H1 (cell line): Measurements from ENCODE around the gene GPC3. TPM values are rescaled to one million over a fixed set of nuclear protein-coding genes. Genes with fewer than 3 reads are reported as not detected.

Source experiments
- CHD2 ChIP-seq: IDR thresholded peaks from 2 replicates; pipeline ENCODE4 v1.6.1; 2012; ENCODE audit warnings: low read length, improper control_type of control experiment
- E2F6 ChIP-seq: IDR thresholded peaks from 2 replicates; pipeline ENCODE4 v1.6.1; 2012; ENCODE audit warnings: inconsistent platforms
- GABPA ChIP-seq: IDR thresholded peaks from 2 replicates; pipeline ENCODE4 v1.6.1; 2011; ENCODE audit warnings: mild to moderate bottlenecking, low read length, moderate library complexity, borderline replicate concordance; ENCODE audit not compliant: insufficient read depth
- GTF2F1 ChIP-seq: IDR thresholded peaks from 2 replicates; pipeline ENCODE4 v1.6.1; 2012; ENCODE audit warnings: low read depth, low read length, improper control_type of control experiment, borderline replicate concordance
- HDAC2 ChIP-seq, 2 experiments: fragments of 300-600 bp in 1 of 2; sonication (generic) in 1 of 2; IDR thresholded peaks; 2 replicates each; pipeline ENCODE4 v1.6.1; 2011 to 2012; ENCODE audit warnings: low read depth in 2 of 2, low read length in 2 of 2, mild to moderate bottlenecking in 2 of 2, moderate library complexity in 2 of 2, borderline replicate concordance in 1 of 2, inconsistent platforms in 1 of 2
- MAX ChIP-seq: IDR thresholded peaks from 2 replicates; pipeline ENCODE4 v1.6.1; 2012; ENCODE audit warnings: inconsistent platforms
- NANOG ChIP-seq: IDR thresholded peaks from 2 replicates; pipeline ENCODE4 v1.6.1; 2011; ENCODE audit warnings: low read length, low read depth, mild to moderate bottlenecking, inconsistent platforms; ENCODE audit not compliant: insufficient read depth, poor library complexity, severe bottlenecking
- SP2 ChIP-seq: IDR thresholded peaks from 2 replicates; pipeline ENCODE4 v1.6.1; 2012; ENCODE audit warnings: mild to moderate bottlenecking, low read length, inconsistent platforms
- SUZ12 ChIP-seq: fragments of 200-600 bp; sonication (generic); IDR thresholded peaks from 2 replicates; pipeline ENCODE4 v1.6.1; 2012; ENCODE audit warnings: mild to moderate bottlenecking, inconsistent platforms, low read length, moderate library complexity, mixed read lengths
- TCF12 ChIP-seq: IDR thresholded peaks from 2 replicates; pipeline ENCODE4 v1.6.1; 2011; ENCODE audit warnings: low read depth, mild to moderate bottlenecking, low read length
- polyA plus RNA-seq, 7 experiments: library from polyadenylated mRNA; depleted of rRNA in 3 of 7; stranded (reverse) in 5 of 7; unstranded in 2 of 7; fragments of >200 nt in 5 of 7; fragments of 200-250 nt in 2 of 7; gene quantifications; 1 replicate in 5 of 7; 2 replicates in 1 of 7; 4 replicates in 1 of 7; pipeline versions ENCODE4 v1.2.1 to v1.2.3, GENCODE V29; 2011 to 2013; ENCODE audit warnings: missing spikeins in 2 of 7, mixed read lengths in 2 of 7
- total RNA-seq: library from RNA; stranded (reverse); fragmentation: NEBNext Ultra II Directional; extraction: Animal tissue kit (Norgen Biotek cat#: 25700); gene quantifications from 2 replicates; pipeline ENCODE4 v1.2.1, GENCODE V29; 2021
- TF ChIP-seq, protein P1 (sequence below): fragments of 300-600 bp; sonication (generic); IDR thresholded peaks from 2 replicates; pipeline ENCODE4 v1.7.1; 2012; ENCODE audit warnings: low read length, moderate library complexity, mild to moderate bottlenecking, inconsistent platforms; ENCODE audit not compliant: insufficient replicate concordance

The GPC3 gene
- total and polyA plus RNA-seq, 2 of the 8 experiments (the other 6 are each of a cell fraction or from before 2014, with no cell fraction given) = 64.8 to 71.9 TPM

GRCh38 chrX:133989490-133989889 lies 4.1 kb upstream of the GPC3 start (continued):
- TF ChIP-seq, protein P1, sequence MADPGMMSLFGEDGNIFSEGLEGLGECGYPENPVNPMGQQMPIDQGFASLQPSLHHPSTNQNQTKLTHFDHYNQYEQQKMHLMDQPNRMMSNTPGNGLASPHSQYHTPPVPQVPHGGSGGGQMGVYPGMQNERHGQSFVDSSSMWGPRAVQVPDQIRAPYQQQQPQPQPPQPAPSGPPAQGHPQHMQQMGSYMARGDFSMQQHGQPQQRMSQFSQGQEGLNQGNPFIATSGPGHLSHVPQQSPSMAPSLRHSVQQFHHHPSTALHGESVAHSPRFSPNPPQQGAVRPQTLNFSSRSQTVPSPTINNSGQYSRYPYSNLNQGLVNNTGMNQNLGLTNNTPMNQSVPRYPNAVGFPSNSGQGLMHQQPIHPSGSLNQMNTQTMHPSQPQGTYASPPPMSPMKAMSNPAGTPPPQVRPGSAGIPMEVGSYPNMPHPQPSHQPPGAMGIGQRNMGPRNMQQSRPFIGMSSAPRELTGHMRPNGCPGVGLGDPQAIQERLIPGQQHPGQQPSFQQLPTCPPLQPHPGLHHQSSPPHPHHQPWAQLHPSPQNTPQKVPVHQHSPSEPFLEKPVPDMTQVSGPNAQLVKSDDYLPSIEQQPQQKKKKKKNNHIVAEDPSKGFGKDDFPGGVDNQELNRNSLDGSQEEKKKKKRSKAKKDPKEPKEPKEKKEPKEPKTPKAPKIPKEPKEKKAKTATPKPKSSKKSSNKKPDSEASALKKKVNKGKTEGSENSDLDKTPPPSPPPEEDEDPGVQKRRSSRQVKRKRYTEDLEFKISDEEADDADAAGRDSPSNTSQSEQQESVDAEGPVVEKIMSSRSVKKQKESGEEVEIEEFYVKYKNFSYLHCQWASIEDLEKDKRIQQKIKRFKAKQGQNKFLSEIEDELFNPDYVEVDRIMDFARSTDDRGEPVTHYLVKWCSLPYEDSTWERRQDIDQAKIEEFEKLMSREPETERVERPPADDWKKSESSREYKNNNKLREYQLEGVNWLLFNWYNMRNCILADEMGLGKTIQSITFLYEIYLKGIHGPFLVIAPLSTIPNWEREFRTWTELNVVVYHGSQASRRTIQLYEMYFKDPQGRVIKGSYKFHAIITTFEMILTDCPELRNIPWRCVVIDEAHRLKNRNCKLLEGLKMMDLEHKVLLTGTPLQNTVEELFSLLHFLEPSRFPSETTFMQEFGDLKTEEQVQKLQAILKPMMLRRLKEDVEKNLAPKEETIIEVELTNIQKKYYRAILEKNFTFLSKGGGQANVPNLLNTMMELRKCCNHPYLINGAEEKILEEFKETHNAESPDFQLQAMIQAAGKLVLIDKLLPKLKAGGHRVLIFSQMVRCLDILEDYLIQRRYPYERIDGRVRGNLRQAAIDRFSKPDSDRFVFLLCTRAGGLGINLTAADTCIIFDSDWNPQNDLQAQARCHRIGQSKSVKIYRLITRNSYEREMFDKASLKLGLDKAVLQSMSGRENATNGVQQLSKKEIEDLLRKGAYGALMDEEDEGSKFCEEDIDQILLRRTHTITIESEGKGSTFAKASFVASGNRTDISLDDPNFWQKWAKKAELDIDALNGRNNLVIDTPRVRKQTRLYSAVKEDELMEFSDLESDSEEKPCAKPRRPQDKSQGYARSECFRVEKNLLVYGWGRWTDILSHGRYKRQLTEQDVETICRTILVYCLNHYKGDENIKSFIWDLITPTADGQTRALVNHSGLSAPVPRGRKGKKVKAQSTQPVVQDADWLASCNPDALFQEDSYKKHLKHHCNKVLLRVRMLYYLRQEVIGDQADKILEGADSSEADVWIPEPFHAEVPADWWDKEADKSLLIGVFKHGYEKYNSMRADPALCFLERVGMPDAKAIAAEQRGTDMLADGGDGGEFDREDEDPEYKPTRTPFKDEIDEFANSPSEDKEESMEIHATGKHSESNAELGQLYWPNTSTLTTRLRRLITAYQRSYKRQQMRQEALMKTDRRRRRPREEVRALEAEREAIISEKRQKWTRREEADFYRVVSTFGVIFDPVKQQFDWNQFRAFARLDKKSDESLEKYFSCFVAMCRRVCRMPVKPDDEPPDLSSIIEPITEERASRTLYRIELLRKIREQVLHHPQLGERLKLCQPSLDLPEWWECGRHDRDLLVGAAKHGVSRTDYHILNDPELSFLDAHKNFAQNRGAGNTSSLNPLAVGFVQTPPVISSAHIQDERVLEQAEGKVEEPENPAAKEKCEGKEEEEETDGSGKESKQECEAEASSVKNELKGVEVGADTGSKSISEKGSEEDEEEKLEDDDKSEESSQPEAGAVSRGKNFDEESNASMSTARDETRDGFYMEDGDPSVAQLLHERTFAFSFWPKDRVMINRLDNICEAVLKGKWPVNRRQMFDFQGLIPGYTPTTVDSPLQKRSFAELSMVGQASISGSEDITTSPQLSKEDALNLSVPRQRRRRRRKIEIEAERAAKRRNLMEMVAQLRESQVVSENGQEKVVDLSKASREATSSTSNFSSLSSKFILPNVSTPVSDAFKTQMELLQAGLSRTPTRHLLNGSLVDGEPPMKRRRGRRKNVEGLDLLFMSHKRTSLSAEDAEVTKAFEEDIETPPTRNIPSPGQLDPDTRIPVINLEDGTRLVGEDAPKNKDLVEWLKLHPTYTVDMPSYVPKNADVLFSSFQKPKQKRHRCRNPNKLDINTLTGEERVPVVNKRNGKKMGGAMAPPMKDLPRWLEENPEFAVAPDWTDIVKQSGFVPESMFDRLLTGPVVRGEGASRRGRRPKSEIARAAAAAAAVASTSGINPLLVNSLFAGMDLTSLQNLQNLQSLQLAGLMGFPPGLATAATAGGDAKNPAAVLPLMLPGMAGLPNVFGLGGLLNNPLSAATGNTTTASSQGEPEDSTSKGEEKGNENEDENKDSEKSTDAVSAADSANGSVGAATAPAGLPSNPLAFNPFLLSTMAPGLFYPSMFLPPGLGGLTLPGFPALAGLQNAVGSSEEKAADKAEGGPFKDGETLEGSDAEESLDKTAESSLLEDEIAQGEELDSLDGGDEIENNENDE = no peak
- TF ChIP-seq GTF2F1 = no peak
- TF ChIP-seq GABPA = no peak
- no peak for TF ChIP-seq SP2
- no peak for TF ChIP-seq NANOG
- TF ChIP-seq MAX = no peak
- no peak for TF ChIP-seq CHD2
- no peak for TF ChIP-seq HDAC2 (IDR thresholded peaks at IDR 0.05; ENCODE audit: borderline replicate concordance in 1 of 2, low read depth in 2 of 2, low read length in 2 of 2)
- TF ChIP-seq SUZ12 = no peak
- no peak for TF ChIP-seq TCF12
- TF ChIP-seq E2F6 = no peak
